HCT116 (cell line): Measurements from ENCODE around the gene SYTL2. TPM values are rescaled to one million over a fixed set of nuclear protein-coding genes. Genes with fewer than 3 reads are reported as not detected.

Source experiments
- ATAC-seq: fragments of 200-7000 bp; cut with Tn5 transposase; 2 replicates; pipeline ENCODE4 v1.9.1; 2020; ENCODE audit warnings: mild to moderate bottlenecking, moderate library complexity
- BruUV-seq: library from RNA; stranded (reverse); fragments of 400-500 nt; replicated peaks from 2 replicates; lab custom pipeline; 2021; lab: Mats Ljungman, UMichigan
- CTCF ChIA-PET: fragments of 300-600 bp; sonication (Branson Sonifier 250); formaldehyde crosslinking; loops from one replicate; lab custom pipeline; 2021; ENCODE audit warnings: antibody characterized with exemption; lab: Charles Lee
- POLR2A ChIA-PET: fragments of 300-600, 350-600 bp; sonication (Branson Sonifier 250); formaldehyde crosslinking; loops from one replicate; lab custom pipeline; 2021; ENCODE audit warnings: antibody characterized with exemption; lab: Charles Lee
- RAD21 ChIA-PET, 2 experiments: fragments of 300-600 bp; sonication (Branson Sonifier 250); formaldehyde crosslinking; loops; one replicate each; lab custom pipeline; 2023; ENCODE audit warnings: low total read pairs in 2 of 2; ENCODE audit not compliant: uncharacterized antibody in 2 of 2, unreplicated experiment in 2 of 2, low non-redundant PET in 1 of 2; lab: Charles Lee
- DNase-seq: peaks from one replicate; pipeline ENCODE4 v3.0.0-alpha.2; 2010; ENCODE audit warnings: low read depth, low spot score
- H2AFZ ChIP-seq: fragments of 200-600 bp; shearing (Covaris generic), sonication (generic); 2 replicates; pipeline ENCODE4 v1.6.1; 2017; ENCODE audit warnings: low read depth, mixed run types, mixed read lengths, antibody characterized with exemption, low read length; ENCODE audit not compliant: poor library complexity, severe bottlenecking
- H3K27ac ChIP-seq: 2 replicates; pipeline ENCODE4 v1.5.1; 2012; ENCODE audit warnings: low read depth, low read length
- H3K27me3 ChIP-seq: fragments of 200-600 bp; sonication (generic); 2 replicates; pipeline ENCODE4 v1.6.1; 2016; ENCODE audit warnings: mixed run types, low read length, mixed read lengths; ENCODE audit not compliant: insufficient read depth
- H3K36me3 ChIP-seq, 2 experiments: fragments of 200-500 bp in 1 of 2; fragments of 200-600 bp in 1 of 2; sonication (Bioruptor generic) in 1 of 2; sonication (generic) in 1 of 2; 2 replicates each; pipeline versions ENCODE4 v1.5.1 to v1.6.1; 2014 to 2016; ENCODE audit warnings: low read length in 2 of 2, inconsistent platforms in 1 of 2, mixed read lengths in 1 of 2, mixed run types in 1 of 2; ENCODE audit not compliant: insufficient read depth in 2 of 2, control insufficient read depth in 1 of 2
- H3K4me1 ChIP-seq, 2 experiments: fragments of 200-600 bp in 1 of 2; sonication (generic) in 1 of 2; 2 replicates each; pipeline versions ENCODE4 v1.5.1 to v1.6.1; 2012 to 2017; ENCODE audit warnings: low read length in 2 of 2, inconsistent platforms in 1 of 2, mild to moderate bottlenecking in 1 of 2, mixed read lengths in 1 of 2, mixed run types in 1 of 2, moderate library complexity in 1 of 2; ENCODE audit not compliant: insufficient read depth in 2 of 2, control insufficient read depth in 1 of 2
- H3K4me2 ChIP-seq: fragments of 200-600 bp; sonication (generic); 2 replicates; pipeline ENCODE4 v1.6.1; 2017; ENCODE audit warnings: mixed run types, low read length, mixed read lengths
- H3K4me3 ChIP-seq, 2 experiments: fragments of 200-600 bp in 1 of 2; sonication (generic) in 1 of 2; replicated peaks in 1 of 2; 2 replicates each; pipeline ENCODE4 v1.5.1; 2011 to 2016; ENCODE audit warnings: low read length in 2 of 2, control low read depth in 1 of 2, low read depth in 1 of 2, mild to moderate bottlenecking in 1 of 2, mixed read lengths in 1 of 2, mixed run types in 1 of 2
- H3K79me2 ChIP-seq: fragments of 200-600 bp; sonication (generic); 2 replicates; pipeline ENCODE4 v1.6.1; 2017; ENCODE audit warnings: mild to moderate bottlenecking, mixed run types, low read length, moderate library complexity, mixed read lengths; ENCODE audit not compliant: insufficient read depth
- H3K9ac ChIP-seq: fragments of 200-600 bp; sonication (generic); 2 replicates; pipeline ENCODE4 v1.6.1; 2016; ENCODE audit warnings: low read length, mixed read lengths
- H3K9me2 ChIP-seq: fragments of 200-600 bp; sonication (generic), shearing (Covaris generic); 2 replicates; pipeline ENCODE4 v1.6.1; 2017; ENCODE audit warnings: mixed run types, mild to moderate bottlenecking, moderate library complexity; ENCODE audit not compliant: insufficient read depth
- H3K9me3 ChIP-seq, 2 experiments: fragments of 200-500 bp in 1 of 2; fragments of 200-600 bp in 1 of 2; sonication (Bioruptor generic) in 1 of 2; sonication (generic) in 1 of 2; 2 replicates each; pipeline ENCODE4 v1.6.1; 2014 to 2017; ENCODE audit warnings: low read length in 2 of 2, mixed read lengths in 2 of 2, inconsistent platforms in 1 of 2, low read depth in 1 of 2, mild to moderate bottlenecking in 1 of 2, mixed run types in 1 of 2, moderate library complexity in 1 of 2; ENCODE audit not compliant: control insufficient read depth in 1 of 2, insufficient read depth in 1 of 2
- H4K20me1 ChIP-seq: fragments of 200-600 bp; sonication (generic), shearing (Covaris generic); 2 replicates; pipeline ENCODE4 v1.6.1; 2017; ENCODE audit warnings: mixed run types, mild to moderate bottlenecking, moderate library complexity; ENCODE audit not compliant: insufficient read depth
- EGR1 ChIP-seq: IDR thresholded peaks from 2 replicates; pipeline ENCODE4 v1.6.1; 2012; ENCODE audit warnings: low read depth
- EZH2 ChIP-seq: fragments of 200-600 bp; sonication (generic); IDR thresholded peaks from 2 replicates; pipeline ENCODE4 v1.6.1; 2017; ENCODE audit warnings: antibody characterized with exemption, mixed run types
- EZH2phosphoT487 ChIP-seq: fragments of 200-600 bp; IDR thresholded peaks from 2 replicates; pipeline ENCODE4 v1.6.1; 2018; ENCODE audit warnings: antibody characterized with exemption, borderline replicate concordance
- POLR2A ChIP-seq: IDR thresholded peaks from 2 replicates; pipeline ENCODE4 v1.7.0; 2011; ENCODE audit warnings: borderline replicate concordance; ENCODE audit not compliant: insufficient read depth, insufficient read length; ENCODE audit errors: extremely low read depth
- POLR2AphosphoS5 ChIP-seq: IDR thresholded peaks from 2 replicates; pipeline ENCODE4 v1.6.1; 2011; ENCODE audit warnings: mild to moderate bottlenecking, low read depth, low read length, moderate library complexity
- SIN3A ChIP-seq: IDR thresholded peaks from 2 replicates; pipeline ENCODE4 v1.6.1; 2012; ENCODE audit warnings: low read depth
- SP1 ChIP-seq: IDR thresholded peaks from 2 replicates; pipeline ENCODE4 v1.6.1; 2012; ENCODE audit warnings: low read depth
- YY1 ChIP-seq: IDR thresholded peaks from 2 replicates; pipeline ENCODE4 v1.6.1; 2011; ENCODE audit warnings: low read length, low read depth, moderate library complexity, mild to moderate bottlenecking; ENCODE audit not compliant: insufficient replicate concordance; ENCODE audit errors: extremely low read depth
- ZBTB33 ChIP-seq: IDR thresholded peaks from 2 replicates; pipeline ENCODE4 v1.6.1; 2011; ENCODE audit warnings: mild to moderate bottlenecking, low read length, moderate library complexity; ENCODE audit not compliant: insufficient replicate concordance; ENCODE audit errors: extremely low read depth
- ZFX ChIP-seq: fragments of 450-650 bp; IDR thresholded peaks from 2 replicates; pipeline ENCODE4 v1.6.1; 2017
- intact Hi-C: fragments of 100-400 bp; cut with micrococcal nuclease; formaldehyde crosslinking; loops from 2 replicates; pipeline ENCODE4 v1.10.0; 2022
- total RNA-seq: library from RNA; stranded (reverse); gene quantifications from one replicate; pipeline ENCODE4 v1.2.1, GENCODE V29; 2021; ENCODE audit not compliant: unreplicated experiment
- TF ChIP-seq, protein P1 (sequence below): IDR thresholded peaks from 2 replicates; pipeline ENCODE4 v1.6.1; 2012
- TF ChIP-seq, protein P2 (sequence below): IDR thresholded peaks from 2 replicates; pipeline ENCODE4 v1.6.1; 2012

SYTL2 gene
- total RNA-seq, 1 experiment from 2014 or later: 12.6 TPM

DNA sequence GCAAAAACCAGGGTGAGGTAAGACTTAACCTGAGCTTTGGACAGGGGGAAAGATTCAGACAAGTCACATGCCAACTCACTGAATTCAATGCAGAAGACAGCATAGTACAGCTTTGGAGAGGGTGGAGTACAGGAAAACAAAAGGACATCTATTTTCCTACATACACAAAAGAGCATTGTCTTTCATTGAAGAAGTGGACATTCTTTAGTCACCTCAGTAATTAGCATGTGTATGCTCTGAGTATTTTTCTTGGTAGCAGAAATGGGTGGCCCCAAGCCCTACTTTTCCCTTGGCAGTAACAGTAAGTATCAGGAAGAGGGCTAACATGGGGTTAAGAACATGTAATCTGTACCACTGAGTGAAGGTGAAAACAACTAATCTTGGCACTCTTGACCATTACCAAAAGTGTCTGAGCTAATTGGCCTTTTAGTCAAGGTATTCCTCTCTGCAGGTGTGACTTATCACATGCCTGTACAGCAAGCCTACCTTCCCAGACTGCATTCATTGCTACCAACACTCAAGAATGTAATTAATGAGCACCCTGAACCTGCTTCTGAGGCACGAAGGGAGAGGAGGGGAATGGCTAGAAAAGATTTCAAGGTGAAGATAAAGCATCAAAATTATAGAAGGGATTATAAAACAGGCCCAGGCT, 33.9 kb downstream of the SYTL2 start:
- H3K36me3 ChIP-seq: no peaks in the 10 kb centered on the region
- DNase-seq: no peak
- intact Hi-C loops: no loop called here
- no peaks in the 10 kb centered on the region for H4K20me1 ChIP-seq
- peaks cover 3% of the 10 kb centered on the region; the same call in 1 of the 2 replicates for H3K9me2 ChIP-seq
- H3K4me2 ChIP-seq: peak overlapping the region; percentile 2; the same call in 1 of the 2 replicates
- no peak overlapping the region for H3K27ac ChIP-seq
- H3K9me3 ChIP-seq: no peaks in the 10 kb centered on the region
- no peak overlapping the region for H2AFZ ChIP-seq
- POLR2A ChIA-PET: no interaction called here
- no TSS peak for BruUV-seq
- no peak overlapping the region for H3K9ac ChIP-seq
- no peak for TF ChIP-seq EGR1
- TF ChIP-seq YY1: no peak
- no peak for TF ChIP-seq SP1
- no peak for TF ChIP-seq EZH2
- TF ChIP-seq POLR2AphosphoS5: no peak
- TF ChIP-seq ZFX: no peak
- TF ChIP-seq, protein P1, sequence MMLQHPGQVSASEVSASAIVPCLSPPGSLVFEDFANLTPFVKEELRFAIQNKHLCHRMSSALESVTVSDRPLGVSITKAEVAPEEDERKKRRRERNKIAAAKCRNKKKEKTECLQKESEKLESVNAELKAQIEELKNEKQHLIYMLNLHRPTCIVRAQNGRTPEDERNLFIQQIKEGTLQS: no peak
- no peak for TF ChIP-seq SIN3A
- TF ChIP-seq ZBTB33: no peak
- TF ChIP-seq, protein P2, sequence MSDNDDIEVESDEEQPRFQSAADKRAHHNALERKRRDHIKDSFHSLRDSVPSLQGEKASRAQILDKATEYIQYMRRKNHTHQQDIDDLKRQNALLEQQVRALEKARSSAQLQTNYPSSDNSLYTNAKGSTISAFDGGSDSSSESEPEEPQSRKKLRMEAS: no peak
- no peak for TF ChIP-seq POLR2A
- TF ChIP-seq EZH2phosphoT487: no peak
- CTCF ChIA-PET: no interaction called here
- RAD21 ChIA-PET: no interaction called here
- H3K4me3 ChIP-seq: no peak overlapping the region
- no peaks in the 10 kb centered on the region for H3K27me3 ChIP-seq
- no peaks in the 10 kb centered on the region for H3K79me2 ChIP-seq
- peaks cover 0 to 12% of the 10 kb centered on the region in 2 experiments; a peak in 1 of 4 replicates for H3K4me1 ChIP-seq
- ATAC-seq: peak; percentile 59
